ENCODE results near the gene HSPB9.
A peak's percentile ranks its signal among the peaks of the same experiment; 100 is the strongest.

The HSPB9 gene

GRCh38 chr17:42160531-42160910 lies 37.9 kb downstream of the HSPB9 start:
- TF ChIP-seq CTCF (IDR thresholded peaks at IDR 0.05; ENCODE audit: borderline replicate concordance, control extremely low read depth, extremely low read depth, insufficient read depth, missing control alignments): no peak
- in situ Hi-C loops (cut with MboI; ENCODE audit: low sequenced_read_pairs, unreplicated experiment): no loop called here
- DNase-seq (ENCODE audit: low spot score): no peak

GRCh38 chr17:42163113-42163512 lies 40.5 kb downstream of the HSPB9 start:
- in situ Hi-C loops (cut with MboI; ENCODE audit: low sequenced_read_pairs, unreplicated experiment): no loop called here
- DNase-seq (ENCODE audit: low spot score): peak; percentile 70
- TF ChIP-seq CTCF (IDR thresholded peaks at IDR 0.05; ENCODE audit: borderline replicate concordance, control extremely low read depth, extremely low read depth, insufficient read depth, missing control alignments): peak; percentile 45

- TF ChIP-seq CTCF (IDR thresholded peaks at IDR 0.05; ENCODE audit: borderline replicate concordance, control extremely low read depth, extremely low read depth, insufficient read depth, missing control alignments): no peak
- in situ Hi-C loops (cut with MboI; ENCODE audit: low sequenced_read_pairs, unreplicated experiment): no loop called here
- no peak for DNase-seq (ENCODE audit: low spot score)
These were observed 41.2 kb downstream of the HSPB9 start for GRCh38 chr17:42163696-42164407.

GRCh38 chr17:42165751-42166150 lies 43.1 kb downstream of the HSPB9 start:
- in situ Hi-C loops (cut with MboI; ENCODE audit: low sequenced_read_pairs, unreplicated experiment): no loop called here
- DNase-seq (ENCODE audit: low spot score): no peak
- TF ChIP-seq CTCF (IDR thresholded peaks at IDR 0.05; ENCODE audit: borderline replicate concordance, control extremely low read depth, extremely low read depth, insufficient read depth, missing control alignments): no peak

GRCh38 chr17:42166196-42166763 lies 43.7 kb downstream of the HSPB9 start:
- in situ Hi-C loops (cut with MboI; ENCODE audit: low sequenced_read_pairs, unreplicated experiment): no loop called here
- no peak for TF ChIP-seq CTCF (IDR thresholded peaks at IDR 0.05; ENCODE audit: borderline replicate concordance, control extremely low read depth, extremely low read depth, insufficient read depth, missing control alignments)
- DNase-seq (ENCODE audit: low spot score): no peak

- DNase-seq (ENCODE audit: low spot score): no peak
- in situ Hi-C loops (cut with MboI; ENCODE audit: low sequenced_read_pairs, unreplicated experiment): no loop called here
- no peak for TF ChIP-seq CTCF (IDR thresholded peaks at IDR 0.05; ENCODE audit: borderline replicate concordance, control extremely low read depth, extremely low read depth, insufficient read depth, missing control alignments)
These were observed 45.2 kb downstream of the HSPB9 start for GRCh38 chr17:42167807-42168206.
